ENCODE data around the gene MEGF11.

The MEGF11 gene

DNA sequence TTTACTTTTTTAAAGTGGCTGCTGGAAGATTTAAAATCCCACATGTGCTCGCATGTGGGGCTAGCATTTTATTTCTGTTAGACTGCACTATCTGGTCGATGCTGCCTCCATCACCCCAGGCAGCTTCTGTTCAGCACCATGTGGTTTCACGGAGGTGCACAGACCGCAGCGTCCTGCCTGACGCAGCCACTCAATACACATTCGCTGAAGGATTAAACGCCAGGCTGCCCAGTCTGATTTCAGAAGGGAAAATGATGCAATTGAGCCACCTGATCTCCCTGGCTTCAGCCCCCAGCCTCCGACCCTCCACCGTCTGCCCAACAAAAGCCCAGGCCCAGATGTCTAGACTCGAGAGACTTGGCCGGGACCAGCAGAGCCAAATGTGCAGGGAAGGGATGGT is 84.5 kb downstream of the MEGF11 start:
- DNase-seq, result no peak

DNA sequence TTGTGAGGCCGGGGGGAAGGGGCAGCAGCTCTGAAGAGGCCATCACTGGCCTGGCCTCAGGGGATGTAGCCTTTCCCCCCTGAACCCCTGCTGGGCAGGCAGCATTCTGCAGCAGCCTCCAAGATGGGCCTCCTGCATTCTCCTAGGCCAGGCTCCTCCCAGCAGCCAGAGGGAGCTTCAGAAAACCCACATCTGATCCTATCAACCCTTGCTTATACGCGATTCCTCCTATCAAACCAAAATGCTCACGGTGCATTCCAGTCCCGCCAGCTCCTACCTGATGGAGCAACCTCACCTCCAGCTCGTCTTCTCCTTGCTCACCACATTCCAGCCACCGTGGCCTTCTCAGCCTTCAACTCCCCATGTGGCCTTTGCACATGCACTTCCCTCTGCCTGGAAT is 85.7 kb downstream of the MEGF11 start:
- DNase-seq, result no peak

DNA sequence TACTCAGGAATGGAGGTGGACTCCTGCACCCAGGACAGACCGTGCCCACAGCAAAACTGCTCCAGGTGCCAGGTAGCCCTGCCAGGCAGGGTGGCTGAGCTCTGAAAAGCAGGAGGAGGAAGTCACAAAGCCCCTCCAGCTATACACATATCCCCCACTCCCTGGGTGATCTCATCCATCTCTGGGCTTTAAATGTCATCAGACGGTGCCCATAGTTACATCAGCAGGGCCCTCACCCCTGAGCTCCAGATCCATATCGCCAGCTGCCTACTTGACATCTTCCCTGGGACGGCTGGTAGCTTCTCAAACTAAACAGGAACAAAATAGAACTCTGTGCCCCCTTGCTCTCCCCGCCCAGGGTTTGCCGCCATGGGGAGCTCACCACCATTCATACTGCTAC is 87.7 kb downstream of the MEGF11 start:
- no peak for DNase-seq

DNA sequence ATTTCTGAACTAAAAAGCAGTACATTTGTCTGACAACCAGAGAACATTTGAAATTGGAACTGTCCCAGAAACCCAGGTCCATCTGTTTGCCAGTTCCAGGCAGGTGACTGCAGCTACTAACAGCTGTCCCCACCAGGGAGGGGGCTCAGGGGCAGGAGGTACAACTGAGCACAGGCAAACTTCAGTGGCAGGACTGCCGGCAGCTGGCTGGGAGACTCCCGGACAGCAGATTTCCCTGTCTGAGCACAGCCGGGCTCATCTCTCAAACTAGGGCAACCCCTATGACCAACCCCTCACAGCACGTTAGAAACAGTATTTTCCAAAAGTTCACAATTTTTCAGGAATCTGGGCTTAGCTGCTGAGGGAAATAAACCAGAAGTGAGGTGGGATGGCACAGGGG is 88.8 kb downstream of the MEGF11 start:
- DNase-seq, result no peak

DNA sequence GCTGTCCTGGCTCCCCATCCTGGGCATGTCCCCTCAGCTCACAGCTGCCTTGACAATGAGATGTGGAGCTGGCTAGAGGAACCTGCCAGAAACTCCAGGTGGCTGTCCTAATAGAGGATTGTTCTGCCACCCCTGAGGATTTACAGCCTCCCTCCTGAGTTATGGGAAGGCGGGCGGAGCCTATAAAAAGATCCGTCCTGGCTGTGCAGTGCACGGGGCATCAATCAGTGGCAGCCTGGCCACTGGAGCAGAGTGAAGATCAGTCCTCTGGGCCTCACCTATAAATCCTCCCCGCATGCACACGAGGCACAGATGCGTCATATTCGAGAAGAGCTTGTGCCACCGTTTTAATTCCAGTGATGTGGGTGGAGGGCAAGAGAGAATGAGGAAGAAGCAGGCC is 90.0 kb downstream of the MEGF11 start:
- DNase-seq, result no peak

DNA sequence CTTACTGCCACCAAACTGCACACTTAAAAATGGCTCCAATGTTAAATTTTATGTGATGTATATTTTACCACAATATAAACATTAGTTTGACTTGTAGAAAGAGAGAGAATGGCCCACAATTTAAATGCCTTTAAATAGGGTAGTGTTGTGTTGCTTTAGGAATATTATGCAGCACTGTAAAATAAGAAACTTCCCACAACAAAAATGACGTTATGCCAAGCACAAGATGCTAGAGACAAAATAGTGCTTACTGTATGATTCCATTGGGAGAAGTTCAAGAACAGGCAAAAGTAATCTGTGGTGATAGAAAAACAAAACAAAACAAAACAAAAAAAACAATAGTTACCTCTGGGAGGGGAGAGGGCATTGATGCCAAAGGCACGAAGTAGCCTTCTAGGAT is 91.3 kb downstream of the MEGF11 start:
- DNase-seq, result no peak

DNA sequence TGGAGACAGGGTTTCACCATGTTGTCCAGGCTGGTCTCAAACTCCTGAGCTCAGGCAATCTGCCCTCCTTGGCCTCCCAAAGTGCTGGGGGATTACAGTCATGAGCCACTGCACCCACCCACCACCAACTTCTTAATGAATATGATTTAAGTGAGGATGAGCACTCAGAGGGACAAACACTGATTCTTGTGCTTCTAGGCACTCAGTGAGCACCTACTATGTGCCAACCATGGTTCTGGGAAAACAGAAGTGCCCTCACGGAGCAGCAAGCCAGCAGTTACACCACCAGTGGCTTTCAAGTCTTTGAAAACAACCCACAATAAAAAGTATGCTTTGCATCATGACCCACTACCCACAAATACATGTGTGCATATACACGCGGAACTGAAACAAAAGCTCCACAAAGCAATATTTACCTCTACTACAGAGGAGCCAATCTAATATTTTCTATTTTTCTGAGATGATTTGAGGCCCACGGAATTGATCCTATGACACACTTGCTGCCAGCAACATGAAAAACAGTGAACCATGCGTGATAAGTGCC is 91.9 kb downstream of the MEGF11 start:
- no peak for DNase-seq

DNA sequence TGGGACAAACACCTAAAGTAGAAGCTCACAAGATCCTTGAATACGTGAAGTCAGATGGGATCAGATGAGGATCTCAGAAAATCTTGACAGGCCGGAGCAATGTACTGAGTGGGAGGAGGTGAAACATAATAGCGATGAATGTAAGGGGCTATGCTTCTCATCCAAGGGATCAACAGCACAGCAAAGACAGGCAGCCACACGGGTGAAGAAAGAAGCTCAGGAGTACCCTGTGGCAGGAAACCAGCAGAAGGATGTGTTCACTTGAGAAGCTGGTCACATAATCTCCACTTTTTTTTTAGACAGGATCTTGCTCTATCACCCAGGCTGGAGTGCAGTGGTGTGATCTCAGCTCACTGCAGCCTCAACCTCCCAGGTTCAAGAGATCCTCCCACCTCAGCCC is 92.4 kb downstream of the MEGF11 start:
- DNase-seq, result no peak

DNA sequence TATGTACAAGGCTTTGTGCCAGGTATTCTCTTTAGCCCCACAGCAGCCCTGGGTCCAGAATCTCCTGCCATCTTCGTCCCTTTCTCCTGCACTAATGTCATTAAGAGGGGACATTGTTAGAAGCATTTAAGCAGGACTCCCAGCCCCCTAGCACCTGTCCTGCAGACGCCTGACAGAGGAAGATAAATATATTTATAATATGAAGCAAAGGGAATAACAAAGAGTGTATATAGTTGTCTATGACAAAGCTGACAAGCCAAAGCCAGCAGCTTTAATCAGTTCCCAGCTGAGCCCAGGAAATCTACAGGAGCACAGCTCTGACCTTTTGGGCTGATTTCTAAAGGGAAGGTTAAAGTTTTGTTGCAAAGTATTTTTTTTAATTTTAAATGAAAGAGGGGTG is 96.0 kb downstream of the MEGF11 start:
- DNase-seq, result no peak

DNA sequence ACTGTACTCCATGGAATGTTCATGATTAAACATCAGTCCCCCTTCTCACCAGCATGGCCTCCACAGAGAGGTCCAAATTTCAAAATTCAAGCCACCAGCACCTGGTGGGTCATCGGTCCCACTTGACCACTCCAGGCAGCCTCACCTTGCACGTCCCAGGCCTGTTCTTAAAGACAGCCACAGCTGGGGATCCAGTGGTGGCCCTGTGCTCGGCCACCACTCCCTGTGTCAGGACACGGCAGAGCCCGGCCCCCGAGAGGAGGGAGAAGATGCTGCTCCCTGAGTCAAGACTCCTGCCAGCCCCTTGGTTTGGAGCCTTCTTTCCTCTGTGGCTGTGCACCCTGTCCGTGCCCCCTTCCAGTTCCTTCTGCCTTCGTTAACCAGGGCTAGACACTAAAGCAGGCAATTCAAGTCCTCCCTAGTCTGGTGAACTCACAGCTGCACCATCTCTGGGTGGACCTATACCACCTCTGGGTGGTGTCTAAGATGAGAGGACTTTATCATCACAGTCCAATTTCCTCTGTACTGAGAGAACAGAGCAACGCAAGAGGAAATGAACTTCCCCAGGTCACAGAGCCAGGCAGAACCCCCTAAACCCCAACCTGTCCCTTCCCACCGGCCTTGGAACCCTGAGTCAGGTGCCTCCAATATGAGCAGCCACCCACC is 97.1 kb downstream of the MEGF11 start:
- DNase-seq, result no peak

DNA sequence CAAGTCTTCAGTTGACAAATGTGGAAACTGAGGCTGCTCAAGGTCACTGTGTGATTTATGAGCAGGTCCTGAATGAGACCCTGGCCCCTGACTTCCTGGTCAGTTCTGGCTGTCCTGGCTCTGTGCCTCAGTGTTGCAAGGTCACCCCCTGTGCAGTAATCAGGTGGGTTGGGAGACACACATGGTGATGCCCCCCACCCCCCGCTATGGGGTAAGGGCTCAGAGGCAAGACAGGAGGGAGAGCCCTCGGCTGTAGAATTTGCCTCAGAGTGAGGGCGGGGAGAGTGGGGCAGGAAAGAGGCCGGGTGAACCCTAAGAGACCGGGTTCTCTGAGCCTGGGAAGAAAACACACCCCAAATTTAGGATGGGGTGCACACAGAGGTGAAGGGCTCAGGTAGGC is 98.5 kb downstream of the MEGF11 start:
- DNase-seq, result no peak

DNA sequence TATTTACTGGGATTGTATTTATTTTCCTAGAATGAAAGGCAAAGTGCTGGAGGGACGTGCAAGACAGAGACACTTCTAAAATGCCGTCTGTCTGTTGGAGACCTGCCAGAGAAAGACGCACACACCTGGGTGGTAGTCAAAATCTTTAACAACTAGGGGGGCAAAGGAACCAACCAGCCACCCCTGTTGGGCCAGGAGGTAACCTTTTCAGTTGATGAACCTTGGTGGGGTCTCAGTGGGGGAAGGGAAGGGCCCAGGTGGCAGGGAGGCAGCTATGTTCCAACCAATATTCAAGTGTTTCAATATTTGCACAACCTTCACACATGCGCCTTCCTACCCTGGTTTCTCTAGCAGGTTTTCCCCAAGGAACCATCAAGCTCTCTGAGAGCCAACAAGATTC is 99.0 kb downstream of the MEGF11 start:
- DNase-seq, result no peak

DNA sequence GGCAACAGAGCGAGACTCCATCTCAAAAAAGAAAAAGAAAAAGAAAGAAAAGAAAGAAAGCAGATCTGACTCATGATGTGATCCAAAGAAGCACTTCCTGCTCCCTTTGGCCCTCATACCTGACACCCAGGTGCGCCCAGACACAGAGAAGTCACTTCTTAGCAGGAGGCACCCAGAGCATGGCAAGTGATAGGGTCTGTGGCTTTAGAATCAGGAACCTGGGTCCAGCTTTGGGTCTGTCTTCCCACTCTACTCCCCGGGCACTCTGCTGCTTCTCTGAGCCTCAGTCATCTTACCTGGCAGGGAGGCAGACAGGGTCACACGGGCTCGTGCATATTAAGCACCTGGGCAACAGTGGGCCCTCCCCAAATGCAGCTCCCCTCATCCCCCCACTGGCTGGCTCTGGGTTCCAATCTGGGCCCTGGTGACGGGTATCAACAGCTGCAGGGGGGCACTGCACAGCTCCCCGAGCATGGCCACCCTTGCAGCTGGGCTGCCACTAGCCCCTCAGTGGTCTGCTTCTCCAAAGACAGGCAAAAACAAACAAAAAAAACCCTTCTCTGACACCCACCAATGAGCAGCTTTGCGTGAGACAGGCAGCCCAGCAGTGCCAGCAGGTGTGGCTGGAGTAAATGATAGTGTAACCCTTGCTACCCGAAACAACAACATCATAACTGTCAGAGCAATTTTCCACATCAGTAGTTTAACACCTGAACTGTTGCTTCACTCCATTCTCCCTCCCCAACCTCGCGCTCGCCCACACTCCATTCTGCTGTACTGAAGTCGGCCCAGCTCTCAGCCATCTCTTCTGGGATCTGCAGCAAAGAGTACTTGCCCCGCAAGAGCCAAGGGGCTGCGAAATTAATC is 99.8 kb downstream of the MEGF11 start:
- DNase-seq, result no peak

DNA sequence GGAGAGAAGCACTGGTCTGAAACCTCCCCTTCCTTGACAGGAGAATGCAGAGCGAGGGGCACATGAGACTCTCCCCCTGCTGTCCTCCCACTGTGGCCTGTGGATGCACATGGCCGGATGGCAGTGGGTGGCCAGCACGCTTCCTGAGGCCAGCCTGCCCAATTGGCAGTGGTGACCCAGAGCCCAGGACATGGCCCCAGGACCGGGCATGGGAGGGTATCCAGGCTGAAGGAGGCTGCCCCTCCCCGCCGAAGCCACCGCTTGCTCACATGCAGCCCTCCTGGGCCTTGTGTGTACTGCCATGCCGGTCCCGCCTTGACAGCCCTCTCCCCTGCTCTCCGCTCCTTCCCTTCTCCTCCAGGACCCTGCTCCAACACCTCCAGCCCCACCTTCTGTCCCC is 100.9 kb downstream of the MEGF11 start:
- no peak for DNase-seq

DNA sequence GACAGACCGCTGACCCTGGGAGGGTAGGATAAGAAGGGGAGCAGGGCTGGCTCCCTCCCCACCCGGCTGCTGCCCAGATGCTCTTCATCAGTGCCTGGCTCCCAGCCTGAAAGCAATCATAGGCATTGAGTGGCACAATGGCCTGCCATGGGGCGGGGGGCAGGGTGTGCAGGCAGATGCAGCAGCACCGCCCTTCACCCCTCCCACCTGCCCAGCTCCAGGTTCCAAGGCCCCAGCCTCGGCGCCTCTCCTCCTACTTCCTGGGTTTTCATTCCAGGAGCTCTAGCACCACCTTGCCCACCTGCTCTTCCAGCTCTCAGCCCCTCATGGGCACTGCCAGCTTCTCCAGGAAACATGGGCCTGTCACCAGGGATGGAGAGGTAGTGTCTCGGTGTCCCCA is 101.7 kb downstream of the MEGF11 start:
- no peak for DNase-seq

DNA sequence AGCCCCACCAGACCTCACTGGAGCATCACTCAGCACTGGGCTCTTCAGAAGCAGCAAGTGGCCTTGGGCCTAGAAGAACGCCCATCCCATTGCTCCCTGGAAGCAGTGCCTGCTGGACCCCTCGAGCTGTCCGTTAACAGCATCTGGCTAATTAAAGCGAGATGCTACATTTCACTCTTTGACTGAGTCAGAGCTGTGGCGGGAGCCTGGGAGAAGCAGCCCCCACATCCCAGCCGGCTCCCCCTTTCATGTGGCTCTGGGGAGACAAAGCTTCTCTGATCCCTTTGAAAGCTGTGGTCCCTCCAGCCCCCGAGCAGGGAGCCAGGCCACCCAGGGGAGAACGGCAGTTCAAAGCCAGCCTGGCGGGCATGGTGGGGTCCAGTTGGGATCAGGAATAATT is 103.7 kb downstream of the MEGF11 start:
- no peak for DNase-seq

DNA sequence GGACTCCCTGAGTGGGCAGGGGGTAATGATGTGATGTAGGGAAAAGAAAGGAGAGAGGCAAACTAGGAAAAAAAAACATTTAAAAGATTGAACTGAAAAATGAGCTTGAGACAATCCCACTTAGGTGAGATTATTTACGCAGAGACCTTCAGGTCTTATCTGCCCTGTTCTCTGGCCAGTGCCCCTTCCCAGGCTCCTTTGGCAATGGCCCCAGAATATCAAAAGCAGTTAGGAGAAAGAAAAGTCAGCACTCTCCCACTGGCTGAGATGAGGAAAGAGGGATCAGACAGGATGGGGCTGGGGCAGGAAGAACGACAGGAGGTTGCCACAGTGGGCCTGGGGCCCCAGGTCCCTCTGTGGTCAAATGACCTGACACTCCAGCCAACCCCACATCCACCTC is 105.4 kb downstream of the MEGF11 start:
- DNase-seq, result no peak

DNA sequence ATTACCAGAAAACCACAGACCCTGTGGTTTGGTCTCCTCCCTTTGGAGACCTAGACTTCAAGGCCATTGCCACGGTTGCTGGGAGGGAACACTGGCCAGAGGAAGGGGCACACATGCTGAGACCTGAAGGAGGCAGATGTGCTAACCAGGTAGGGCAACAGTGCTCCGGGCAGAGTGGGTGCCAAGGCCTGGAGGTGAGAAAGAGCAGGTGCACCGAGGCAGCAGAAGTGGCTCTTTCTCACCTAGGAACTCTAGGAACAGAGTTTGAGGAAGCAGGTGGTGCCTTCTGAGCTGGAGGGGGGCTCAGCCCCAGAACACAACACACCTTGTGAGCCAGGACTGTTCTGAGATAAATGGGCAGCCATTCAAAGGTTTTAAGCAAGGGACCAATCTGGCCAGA is 106.1 kb downstream of the MEGF11 start:
- no peak for DNase-seq

DNA sequence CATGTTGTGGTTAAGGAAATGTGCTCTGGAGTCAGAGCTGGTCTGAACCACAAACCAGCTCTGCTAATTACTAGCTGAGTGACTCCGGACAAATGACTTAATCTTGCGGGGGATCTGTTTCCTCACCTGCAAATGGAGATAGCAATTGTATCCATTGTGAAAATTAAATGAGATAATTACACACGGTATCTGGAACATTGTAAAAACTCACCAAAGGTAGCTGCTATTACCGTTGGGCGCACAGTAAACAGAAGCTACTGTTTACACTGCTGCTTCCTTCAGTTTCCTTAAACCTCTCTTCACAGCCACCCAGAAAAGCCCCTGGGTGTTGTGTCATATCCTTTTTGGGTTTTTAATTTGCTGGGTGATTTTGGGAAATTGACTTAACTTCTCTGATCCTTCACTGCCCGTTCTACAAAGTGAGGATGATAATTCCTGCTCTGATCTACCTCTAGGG is 107.8 kb downstream of the MEGF11 start:
- no peak for DNase-seq

DNA sequence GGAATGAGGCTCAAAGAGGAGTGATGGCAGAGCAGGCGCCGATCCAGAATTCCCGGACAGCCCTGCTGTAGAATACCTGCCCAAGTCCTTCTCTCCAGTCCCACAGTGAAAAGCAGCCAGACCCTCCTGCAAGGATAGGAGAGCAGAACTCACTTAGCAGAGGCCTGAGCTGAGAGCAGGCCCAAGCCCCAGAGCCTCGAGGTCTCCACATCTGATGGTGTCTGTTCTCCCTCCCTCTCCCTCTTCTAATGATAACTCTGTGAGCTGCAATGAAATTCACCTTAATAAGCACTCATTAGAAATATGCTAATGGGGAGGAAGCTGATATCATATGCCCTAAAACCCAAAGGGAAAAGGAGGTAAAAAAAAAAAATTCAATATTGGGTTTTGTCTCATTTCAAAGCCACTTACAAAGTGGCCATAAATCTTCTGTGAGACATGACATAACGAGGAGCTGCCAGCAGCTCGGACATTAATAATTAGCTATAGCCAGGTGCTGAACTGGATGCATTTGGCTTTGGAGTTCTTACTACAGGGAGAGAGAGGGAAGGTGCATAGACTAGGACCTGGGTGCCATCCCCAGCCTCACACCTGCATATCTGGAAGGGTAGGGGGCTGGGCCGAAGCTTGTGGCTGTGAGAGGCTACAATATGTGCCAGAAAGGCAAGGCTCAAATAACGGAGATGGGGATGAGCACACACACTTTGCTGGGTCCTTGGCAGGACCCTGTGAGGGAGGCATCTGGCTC is 108.4 kb downstream of the MEGF11 start:
- DNase-seq, result no peak

DNA sequence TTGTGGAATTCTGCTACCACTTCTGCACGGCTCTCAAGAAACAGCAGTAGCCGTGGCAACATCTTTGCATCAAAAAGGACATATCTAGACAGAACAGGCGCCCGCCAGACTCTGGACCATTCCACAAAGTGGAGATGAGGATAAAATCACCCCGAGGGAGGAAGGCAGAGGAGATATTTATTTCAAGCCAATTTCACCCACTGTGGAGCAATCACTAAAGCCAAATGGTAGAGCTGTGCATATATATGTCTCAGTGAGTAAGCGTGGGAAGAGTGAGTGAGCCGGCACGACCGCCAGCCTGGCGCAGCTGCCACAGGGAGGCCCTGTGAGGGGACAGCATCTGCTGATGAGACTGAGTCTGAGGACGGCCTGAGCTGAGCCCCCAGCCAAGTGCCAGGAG is 111.3 kb downstream of the MEGF11 start:
- no peak for DNase-seq

DNA sequence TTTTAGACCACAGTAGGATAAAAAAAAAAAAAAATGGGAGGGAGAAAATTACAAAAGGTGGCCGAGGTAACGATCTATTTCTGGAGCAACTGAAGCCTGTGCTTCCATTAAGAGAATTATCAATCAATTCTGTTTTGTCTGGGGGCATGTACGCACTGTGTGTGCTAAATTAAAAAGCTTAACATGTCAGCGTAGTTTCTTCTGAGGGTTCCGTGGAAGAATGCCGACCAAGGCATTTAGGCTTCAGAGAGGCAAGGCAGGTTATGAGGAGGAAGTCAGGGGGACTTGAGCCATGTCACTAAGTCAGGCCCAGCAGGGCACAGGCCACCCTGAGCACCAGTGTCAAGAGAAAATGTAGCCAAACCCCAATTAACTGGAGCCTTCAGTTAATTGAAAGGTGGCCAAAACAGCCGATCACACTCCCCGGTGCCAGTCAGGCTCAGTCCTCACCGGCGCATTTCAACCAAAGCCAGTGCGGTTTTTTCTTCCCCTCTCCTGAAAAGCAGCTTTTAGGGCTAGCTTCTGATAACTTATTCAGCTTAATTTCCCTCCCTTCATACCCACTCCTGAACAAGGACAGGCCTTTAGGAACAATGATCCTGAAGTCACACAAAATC is 113.9 kb downstream of the MEGF11 start:
- DNase-seq, result no peak

All from inflammatory macrophage (primary cell).